Ishikawa (cell line): ENCODE measurements around the gene MTHFD1L.
A peak's percentile ranks its signal among the peaks of the same experiment; 100 is the strongest.

Experiments used
- CEBPB ChIP-seq: IDR thresholded peaks from 2 replicates; pipeline ENCODE4 v1.6.1; 2012
- CREB1 ChIP-seq: IDR thresholded peaks from 2 replicates; pipeline ENCODE4 v1.6.1; 2012; ENCODE audit warnings: low read depth
- EGR1 ChIP-seq: IDR thresholded peaks from 2 replicates; pipeline ENCODE4 v1.6.1; 2012
- EP300 ChIP-seq: IDR thresholded peaks from 2 replicates; pipeline ENCODE4 v1.6.1; 2012; ENCODE audit warnings: borderline replicate concordance
- FOXM1 ChIP-seq: IDR thresholded peaks from 2 replicates; pipeline ENCODE4 v1.6.1; 2012; ENCODE audit warnings: low read depth, borderline replicate concordance
- NFIC ChIP-seq: IDR thresholded peaks from 2 replicates; pipeline ENCODE4 v1.6.1; 2012
- RAD21 ChIP-seq: IDR thresholded peaks from 2 replicates; pipeline ENCODE4 v1.6.1; 2012; ENCODE audit warnings: low read depth
- TAF1 ChIP-seq: IDR thresholded peaks from 2 replicates; pipeline ENCODE4 v1.6.1; 2012; ENCODE audit warnings: low read depth, mild to moderate bottlenecking
- TCF12 ChIP-seq: IDR thresholded peaks from 2 replicates; pipeline ENCODE4 v1.6.1; 2012; ENCODE audit warnings: low read depth
- TEAD4 ChIP-seq: IDR thresholded peaks from 2 replicates; pipeline ENCODE4 v1.6.1; 2012
- YY1 ChIP-seq: IDR thresholded peaks from 2 replicates; pipeline ENCODE4 v1.6.1; 2012; ENCODE audit warnings: low read depth
- ZBTB7A ChIP-seq: IDR thresholded peaks from 2 replicates; pipeline ENCODE4 v1.6.1; 2012; ENCODE audit warnings: low read depth
- TF ChIP-seq, protein P1 (sequence below): IDR thresholded peaks from 2 replicates; pipeline ENCODE4 v1.6.1; 2012
- TF ChIP-seq, protein P2 (sequence below): IDR thresholded peaks from 2 replicates; pipeline ENCODE4 v1.6.1; 2012
- TF ChIP-seq, protein P3 (sequence below): IDR thresholded peaks from 2 replicates; pipeline ENCODE4 v1.6.1; 2012; ENCODE audit warnings: low read depth, mild to moderate bottlenecking

The MTHFD1L gene

DNA sequence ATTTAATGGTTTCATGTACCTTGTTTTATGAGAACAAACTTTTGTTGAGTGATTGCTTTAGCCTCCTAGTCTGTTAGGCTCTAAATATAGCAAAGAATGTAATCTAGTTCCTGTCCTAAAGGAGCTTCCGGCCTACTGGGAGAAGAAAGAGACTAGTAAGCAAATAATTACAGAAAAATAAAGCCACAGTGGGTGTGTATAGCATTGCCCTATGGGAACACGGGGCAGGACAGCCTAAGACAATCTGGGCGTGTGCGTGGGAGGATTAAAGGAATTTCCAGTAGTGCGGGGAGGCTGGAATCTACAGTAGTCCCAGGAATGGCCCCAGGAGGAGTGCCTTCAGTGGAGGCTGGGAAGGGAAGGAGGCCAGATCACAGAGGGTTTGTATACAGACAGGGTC is 276.2 kb downstream of the MTHFD1L start:
- peak; percentile 71; the same call in 1 of the 2 replicates for TF ChIP-seq EGR1
- no peak for TF ChIP-seq CEBPB

DNA sequence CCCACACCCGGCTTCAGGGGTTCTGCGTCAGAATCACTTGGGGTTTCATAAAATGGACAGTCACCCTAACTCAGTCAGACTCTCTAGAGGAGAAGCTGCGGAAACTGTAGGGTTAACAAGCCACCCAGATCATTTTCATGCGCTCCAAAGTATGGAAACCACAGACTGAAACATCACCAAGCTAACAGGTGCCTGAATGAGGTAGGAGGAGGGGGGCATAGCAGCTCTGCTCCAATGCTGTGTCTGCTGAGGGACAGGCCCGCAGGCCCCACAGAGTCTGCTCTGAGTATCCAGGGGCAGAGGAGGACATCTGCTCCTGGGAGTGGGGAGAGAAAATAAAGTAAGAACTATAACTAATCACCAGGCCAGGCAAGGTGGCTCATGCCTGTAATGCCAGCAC is 277.2 kb downstream of the MTHFD1L start:
- TF ChIP-seq, protein P1, sequence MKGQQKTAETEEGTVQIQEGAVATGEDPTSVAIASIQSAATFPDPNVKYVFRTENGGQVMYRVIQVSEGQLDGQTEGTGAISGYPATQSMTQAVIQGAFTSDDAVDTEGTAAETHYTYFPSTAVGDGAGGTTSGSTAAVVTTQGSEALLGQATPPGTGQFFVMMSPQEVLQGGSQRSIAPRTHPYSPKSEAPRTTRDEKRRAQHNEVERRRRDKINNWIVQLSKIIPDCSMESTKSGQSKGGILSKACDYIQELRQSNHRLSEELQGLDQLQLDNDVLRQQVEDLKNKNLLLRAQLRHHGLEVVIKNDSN: no peak
- TF ChIP-seq, protein P2, sequence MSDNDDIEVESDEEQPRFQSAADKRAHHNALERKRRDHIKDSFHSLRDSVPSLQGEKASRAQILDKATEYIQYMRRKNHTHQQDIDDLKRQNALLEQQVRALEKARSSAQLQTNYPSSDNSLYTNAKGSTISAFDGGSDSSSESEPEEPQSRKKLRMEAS: no peak
- TF ChIP-seq YY1: no peak
- no peak for TF ChIP-seq TEAD4

DNA sequence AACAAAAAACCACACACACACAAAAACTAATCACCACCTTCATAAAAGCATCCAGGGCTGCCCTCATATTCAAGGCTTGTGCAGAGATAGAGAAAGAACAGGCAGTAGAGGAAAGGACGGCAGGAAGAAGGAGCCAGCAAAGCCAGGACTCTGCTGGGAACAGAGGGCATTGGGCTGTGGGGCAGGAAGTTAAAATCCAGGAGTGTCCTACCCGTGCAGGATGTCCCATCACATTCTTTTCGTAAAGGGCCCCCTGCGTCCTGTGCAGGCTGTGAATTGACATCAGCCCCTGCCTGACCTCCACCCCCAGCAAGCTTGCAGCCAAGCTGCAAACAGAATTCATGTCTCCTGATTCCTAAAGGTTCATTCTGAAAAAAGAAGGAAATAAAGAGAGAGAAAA is 277.8 kb downstream of the MTHFD1L start:
- no peak for TF ChIP-seq RAD21
- TF ChIP-seq, protein P2: no peak
- TF ChIP-seq EP300: no peak
- no peak for TF ChIP-seq CREB1
- TF ChIP-seq EGR1: no peak
- TF ChIP-seq TEAD4: no peak
- no peak for TF ChIP-seq TAF1
- no peak for TF ChIP-seq FOXM1
- no peak for TF ChIP-seq NFIC
- TF ChIP-seq, protein P3, sequence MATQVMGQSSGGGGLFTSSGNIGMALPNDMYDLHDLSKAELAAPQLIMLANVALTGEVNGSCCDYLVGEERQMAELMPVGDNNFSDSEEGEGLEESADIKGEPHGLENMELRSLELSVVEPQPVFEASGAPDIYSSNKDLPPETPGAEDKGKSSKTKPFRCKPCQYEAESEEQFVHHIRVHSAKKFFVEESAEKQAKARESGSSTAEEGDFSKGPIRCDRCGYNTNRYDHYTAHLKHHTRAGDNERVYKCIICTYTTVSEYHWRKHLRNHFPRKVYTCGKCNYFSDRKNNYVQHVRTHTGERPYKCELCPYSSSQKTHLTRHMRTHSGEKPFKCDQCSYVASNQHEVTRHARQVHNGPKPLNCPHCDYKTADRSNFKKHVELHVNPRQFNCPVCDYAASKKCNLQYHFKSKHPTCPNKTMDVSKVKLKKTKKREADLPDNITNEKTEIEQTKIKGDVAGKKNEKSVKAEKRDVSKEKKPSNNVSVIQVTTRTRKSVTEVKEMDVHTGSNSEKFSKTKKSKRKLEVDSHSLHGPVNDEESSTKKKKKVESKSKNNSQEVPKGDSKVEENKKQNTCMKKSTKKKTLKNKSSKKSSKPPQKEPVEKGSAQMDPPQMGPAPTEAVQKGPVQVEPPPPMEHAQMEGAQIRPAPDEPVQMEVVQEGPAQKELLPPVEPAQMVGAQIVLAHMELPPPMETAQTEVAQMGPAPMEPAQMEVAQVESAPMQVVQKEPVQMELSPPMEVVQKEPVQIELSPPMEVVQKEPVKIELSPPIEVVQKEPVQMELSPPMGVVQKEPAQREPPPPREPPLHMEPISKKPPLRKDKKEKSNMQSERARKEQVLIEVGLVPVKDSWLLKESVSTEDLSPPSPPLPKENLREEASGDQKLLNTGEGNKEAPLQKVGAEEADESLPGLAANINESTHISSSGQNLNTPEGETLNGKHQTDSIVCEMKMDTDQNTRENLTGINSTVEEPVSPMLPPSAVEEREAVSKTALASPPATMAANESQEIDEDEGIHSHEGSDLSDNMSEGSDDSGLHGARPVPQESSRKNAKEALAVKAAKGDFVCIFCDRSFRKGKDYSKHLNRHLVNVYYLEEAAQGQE: no peak
- no peak for TF ChIP-seq ZBTB7A
- no peak for TF ChIP-seq YY1
- TF ChIP-seq TCF12: no peak
- TF ChIP-seq CEBPB: no peak
- TF ChIP-seq, protein P1: no peak

DNA sequence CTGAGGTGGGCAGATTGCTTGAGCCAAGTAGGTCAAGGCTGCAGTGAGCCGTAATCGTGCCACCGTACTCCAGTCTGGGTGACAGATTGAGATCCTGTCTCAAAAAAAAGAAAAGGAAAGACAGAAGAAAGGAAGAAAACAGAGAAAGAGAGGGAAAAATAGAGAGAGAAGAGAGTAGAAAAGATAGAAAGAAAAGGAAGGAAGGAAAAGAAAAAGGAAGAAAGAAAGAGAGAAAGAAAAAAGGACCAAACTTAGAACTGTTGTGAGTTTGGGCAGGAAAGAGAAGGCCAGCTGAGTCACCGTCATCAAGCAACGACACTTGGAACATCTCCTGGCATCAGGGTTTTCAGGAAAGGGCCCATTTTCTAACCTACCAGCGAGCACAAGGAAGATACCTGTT is 278.3 kb downstream of the MTHFD1L start:
- TF ChIP-seq TEAD4 (no peak), EGR1 (no peak), EP300 (no peak), YY1 (no peak), CREB1 (no peak), TCF12 (no peak), TAF1 (no peak), FOXM1 (no peak), ZBTB7A (no peak)
- TF ChIP-seq, protein P1: no peak
- TF ChIP-seq, protein P3: no peak
- TF ChIP-seq, protein P2: no peak

DNA sequence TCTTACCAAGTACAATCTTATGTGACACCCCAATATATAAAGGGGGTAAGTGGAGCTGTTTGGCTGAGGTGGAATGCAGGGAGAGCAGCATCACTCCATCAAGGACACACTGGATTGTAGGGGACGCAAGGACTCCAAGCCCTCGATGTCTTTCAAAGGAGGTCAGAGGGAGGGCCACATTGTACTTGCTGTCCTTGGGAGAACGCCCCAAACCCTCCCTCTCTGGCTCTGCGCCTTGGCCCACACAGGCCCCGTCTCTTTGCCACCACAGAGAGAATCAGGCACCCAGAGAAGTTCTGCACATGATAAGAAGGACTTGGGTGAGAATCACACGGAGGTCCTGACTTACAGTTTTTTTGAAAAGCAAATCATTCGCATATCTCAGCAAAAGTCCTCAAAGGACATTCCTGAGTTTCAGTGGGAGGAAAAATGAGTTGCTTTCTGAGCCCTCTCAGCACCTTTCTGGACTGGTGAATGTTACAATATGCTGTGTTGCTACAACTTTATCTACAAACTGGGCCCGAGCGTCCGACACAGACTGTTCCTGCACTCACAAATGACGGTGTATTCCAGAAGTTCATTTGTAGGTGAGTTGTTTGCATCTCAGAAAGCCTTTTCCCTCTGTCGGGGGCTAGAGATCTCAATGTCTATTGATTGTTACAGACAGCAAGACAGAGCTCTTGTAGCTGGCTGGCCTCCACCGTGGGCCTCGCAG is 281.8 kb downstream of the MTHFD1L start:
- TF ChIP-seq TEAD4 (no peak), TCF12 (no peak), CEBPB (no peak), EGR1 (no peak), CREB1 (no peak), YY1 (no peak), NFIC (no peak)

DNA sequence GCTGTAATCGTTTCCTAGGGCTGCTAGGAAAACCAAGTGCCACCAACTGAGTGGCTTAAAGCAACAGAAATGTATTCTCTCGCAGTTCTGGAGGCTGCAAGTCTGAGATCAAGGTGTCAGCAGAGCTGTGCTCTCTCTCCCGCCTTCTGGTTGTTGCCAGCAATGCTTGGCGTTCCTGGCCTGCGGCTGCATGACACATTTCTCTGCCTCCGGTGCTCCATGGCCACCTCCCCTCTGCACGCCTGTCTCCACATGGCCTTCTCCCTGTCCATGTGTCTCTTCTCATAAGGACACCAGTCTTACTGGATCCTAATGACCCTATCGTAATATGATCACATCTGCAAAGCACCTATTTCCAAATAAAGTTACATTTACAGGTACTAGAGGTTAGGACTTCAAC is 282.6 kb downstream of the MTHFD1L start:
- no peak for TF ChIP-seq CEBPB
- no peak for TF ChIP-seq CREB1
- no peak for TF ChIP-seq TEAD4
- TF ChIP-seq EGR1: no peak
- no peak for TF ChIP-seq ZBTB7A
- no peak for TF ChIP-seq YY1
- no peak for TF ChIP-seq NFIC
- no peak for TF ChIP-seq TAF1
- no peak for TF ChIP-seq FOXM1
- TF ChIP-seq, protein P2: no peak
- TF ChIP-seq RAD21: no peak
- no peak for TF ChIP-seq EP300
- TF ChIP-seq, protein P1: no peak
- TF ChIP-seq, protein P3: no peak
- TF ChIP-seq TCF12: no peak
